ENCODE data around the gene PUM2.
"Not testable (repeated sequence)": the region's sequence is repeated elsewhere in the genome, so short reads cannot be mapped to it uniquely, and the experiment has no call there.

The PUM2 gene

GRCh38 chr2:20370191-20370590, 19.5 kb upstream of the PUM2 start:
- DNase-seq, result no peak

- DNase-seq, result no peak
Measured at GRCh38 chr2:20369366-20369765, 18.7 kb upstream of the PUM2 start.

- DNase-seq, result no peak
Measured at GRCh38 chr2:20368706-20369105, 18.1 kb upstream of the PUM2 start.

GRCh38 chr2:20367929-20368328, 17.3 kb upstream of the PUM2 start:
- not testable (repeated sequence) for DNase-seq

- DNase-seq, result no peak
Measured at GRCh38 chr2:20366672-20367116, 16.1 kb upstream of the PUM2 start.

- DNase-seq, result peak; percentile 33 to 50
Measured at GRCh38 chr2:20365249-20365817, 14.7 kb upstream of the PUM2 start.

GRCh38 chr2:20363578-20363977, 12.9 kb upstream of the PUM2 start:
- no peak for DNase-seq

GRCh38 chr2:20362701-20363435, 12.2 kb upstream of the PUM2 start:
- no peak for DNase-seq

- DNase-seq, result no peak
Measured at GRCh38 chr2:20361893-20362292, 11.2 kb upstream of the PUM2 start.

GRCh38 chr2:20359096-20359495, 8.5 kb upstream of the PUM2 start:
- no peak for DNase-seq

- no peak for DNase-seq
Measured at GRCh38 chr2:20357638-20358389, 7.2 kb upstream of the PUM2 start.

- no peak for DNase-seq
Measured at GRCh38 chr2:20356042-20356441, 5.4 kb upstream of the PUM2 start.

GRCh38 chr2:20355131-20355530, 4.5 kb upstream of the PUM2 start:
- no peak for DNase-seq

GRCh38 chr2:20353241-20353992, 2.8 kb upstream of the PUM2 start:
- no peak for DNase-seq

- DNase-seq, result no peak
Measured at GRCh38 chr2:20352581-20353216, 2.1 kb upstream of the PUM2 start.

- no peak for DNase-seq
Measured at GRCh38 chr2:20352230-20352578, 1.6 kb upstream of the PUM2 start.

GRCh38 chr2:20351555-20352229, 1.0 kb upstream of the PUM2 start:
- no peak for DNase-seq

- peak; percentile 70 to 75 for DNase-seq
Measured at GRCh38 chr2:20350041-20350712, 467 bp downstream of the PUM2 start.

GRCh38 chr2:20349513-20349921, 1.1 kb downstream of the PUM2 start:
- no peak for DNase-seq

- DNase-seq, result no peak
Measured at GRCh38 chr2:20348542-20348941, 2.1 kb downstream of the PUM2 start.

GRCh38 chr2:20346565-20347381, 3.9 kb downstream of the PUM2 start:
- no peak for DNase-seq

Measured in stimulated activated CD4-positive, alpha-beta T cell treated with anti-CD3 and anti-CD28 coated beads, Interleukin-2, amount 100 ng/mL, for 24 hours (primary cell).